NB4 (cell line): ENCODE results near the gene DGKD.
"Not testable (repeated sequence)": the region's sequence is repeated elsewhere in the genome, so short reads cannot be mapped to it uniquely, and the experiment has no call there.

Experiments
- DNase-seq: peaks from one replicate; pipeline ENCODE4 v3.0.0; 2010; ENCODE audit warnings: low read depth
- H3K4me3 ChIP-seq: one replicate; pipeline ENCODE4 v1.5.1; 2011; ENCODE audit warnings: mild to moderate bottlenecking, low read depth, low read length, moderate library complexity
- CTCF ChIP-seq: IDR thresholded peaks from one replicate; pipeline ENCODE4 v1.5.1; 2012; ENCODE audit warnings: low read depth, low read length
- MAX ChIP-seq: IDR thresholded peaks from 2 replicates; pipeline ENCODE4 v1.6.1; 2011; ENCODE audit warnings: low read depth, low read length
- MYC ChIP-seq: IDR thresholded peaks from 2 replicates; pipeline ENCODE4 v1.6.1; 2011; ENCODE audit warnings: low read depth, low read length
- POLR2A ChIP-seq: IDR thresholded peaks from 2 replicates; pipeline ENCODE4 v1.6.1; 2011; ENCODE audit warnings: mild to moderate bottlenecking; ENCODE audit not compliant: insufficient read length; ENCODE audit errors: extremely low read depth

The DGKD gene

GRCh38 chr2:233332125-233332524 is 22.2 kb upstream of the DGKD start:
- H3K4me3 ChIP-seq: no peak overlapping the region
- TF ChIP-seq CTCF (no peak), POLR2A (no peak), MAX (no peak), MYC (no peak)
- DNase-seq: no peak

- TF ChIP-seq CTCF (no peak), MYC (no peak), MAX (no peak), POLR2A (no peak)
- no peak overlapping the region for H3K4me3 ChIP-seq
- no peak for DNase-seq
Observed at GRCh38 chr2:233334915-233335314, 19.4 kb upstream of the DGKD start.

- not testable (repeated sequence) for H3K4me3 ChIP-seq, DNase-seq
Observed at GRCh38 chr2:233336091-233336490, 18.2 kb upstream of the DGKD start.

- no peak for DNase-seq
- H3K4me3 ChIP-seq: no peak overlapping the region
- TF ChIP-seq MYC: no peak
- no peak for TF ChIP-seq MAX
- no peak for TF ChIP-seq POLR2A
- no peak for TF ChIP-seq CTCF
Observed at GRCh38 chr2:233336541-233336940, 17.8 kb upstream of the DGKD start.

- TF ChIP-seq MAX (peak; percentile 62), POLR2A (no peak), CTCF (no peak), MYC (no peak)
- DNase-seq: peak; percentile 80
- H3K4me3 ChIP-seq: no peak overlapping the region
Observed at GRCh38 chr2:233338046-233338445, 16.2 kb upstream of the DGKD start.

GRCh38 chr2:233338812-233339368 is 15.4 kb upstream of the DGKD start:
- no peak for DNase-seq
- no peak overlapping the region for H3K4me3 ChIP-seq
- TF ChIP-seq MYC (no peak), CTCF (no peak), POLR2A (no peak), MAX (no peak)
